ENCODE measurements around the gene ADK. TPM values are rescaled to one million over a fixed set of nuclear protein-coding genes. Genes with fewer than 3 reads are reported as not detected.
"Not testable (repeated sequence)": the region's sequence is repeated elsewhere in the genome, so short reads cannot be mapped to it uniquely, and the experiment has no call there.

Gene ADK
- total RNA-seq, 1 donor from 2014 or later: 28.5 TPM

GRCh38 chr10:74544106-74544505, 393.1 kb downstream of the ADK start:
- H3K36me3 Mint-ChIP-seq: no peaks in the 10 kb centered on the region
- H3K4me1 Mint-ChIP-seq (ENCODE audit: unreplicated experiment): no peaks in the 10 kb centered on the region
- no peaks in the 10 kb centered on the region for H3K27me3 Mint-ChIP-seq
- no peak for DNase-seq (ENCODE audit: extremely low spot score, unreplicated experiment)
- no peak overlapping the region for H3K27ac Mint-ChIP-seq
- no peak overlapping the region for H3K4me3 Mint-ChIP-seq
- TF ChIP-seq CTCF (conservative IDR thresholded peaks at IDR 0.05): no peak
- no peaks in the 10 kb centered on the region for H3K9me3 Mint-ChIP-seq

GRCh38 chr10:74548676-74549075, 397.7 kb downstream of the ADK start:
- Mint-ChIP-seq H3K27me3 (no peaks in the 10 kb centered on the region), H3K9me3 (no peaks in the 10 kb centered on the region), H3K4me3 (no peak overlapping the region), H3K4me1 (ENCODE audit: unreplicated experiment) (no peaks in the 10 kb centered on the region), H3K27ac (no peak overlapping the region), H3K36me3 (peaks cover 4% of the 10 kb centered on the region)
- TF ChIP-seq CTCF (conservative IDR thresholded peaks at IDR 0.05): no peak
- DNase-seq (ENCODE audit: extremely low spot score, unreplicated experiment): no peak

- Mint-ChIP-seq H3K4me3 (no peak overlapping the region), H3K9me3 (no peaks in the 10 kb centered on the region), H3K4me1 (ENCODE audit: unreplicated experiment) (no peaks in the 10 kb centered on the region), H3K36me3 (no peaks in the 10 kb centered on the region), H3K27ac (no peak overlapping the region), H3K27me3 (no peaks in the 10 kb centered on the region)
- no peak for DNase-seq (ENCODE audit: extremely low spot score, unreplicated experiment)
- TF ChIP-seq CTCF (conservative IDR thresholded peaks at IDR 0.05): no peak
Observed at GRCh38 chr10:74556072-74556705, 405.2 kb downstream of the ADK start.

- Mint-ChIP-seq H3K9me3 (no peaks in the 10 kb centered on the region), H3K27me3 (no peaks in the 10 kb centered on the region), H3K4me3 (no peak overlapping the region), H3K4me1 (ENCODE audit: unreplicated experiment) (no peaks in the 10 kb centered on the region), H3K27ac (no peak overlapping the region), H3K36me3 (no peaks in the 10 kb centered on the region)
- DNase-seq (ENCODE audit: extremely low spot score, unreplicated experiment): no peak
- no peak for TF ChIP-seq CTCF (conservative IDR thresholded peaks at IDR 0.05)
Observed at GRCh38 chr10:74557098-74557497, 406.1 kb downstream of the ADK start.

GRCh38 chr10:74558403-74558802, 407.4 kb downstream of the ADK start:
- H3K9me3 Mint-ChIP-seq: no peaks in the 10 kb centered on the region
- H3K27ac Mint-ChIP-seq: no peak overlapping the region
- no peak for TF ChIP-seq CTCF (conservative IDR thresholded peaks at IDR 0.05)
- no peaks in the 10 kb centered on the region for H3K27me3 Mint-ChIP-seq
- no peak overlapping the region for H3K4me3 Mint-ChIP-seq
- no peak for DNase-seq (ENCODE audit: extremely low spot score, unreplicated experiment)
- H3K36me3 Mint-ChIP-seq: no peaks in the 10 kb centered on the region
- H3K4me1 Mint-ChIP-seq (ENCODE audit: unreplicated experiment): no peaks in the 10 kb centered on the region

- no peaks in the 10 kb centered on the region for H3K36me3 Mint-ChIP-seq
- H3K27ac Mint-ChIP-seq: no peak overlapping the region
- DNase-seq (ENCODE audit: extremely low spot score, unreplicated experiment): no peak
Observed at GRCh38 chr10:74558897-74559296, 407.9 kb downstream of the ADK start.

GRCh38 chr10:74568896-74569295, 417.9 kb downstream of the ADK start:
- not testable (repeated sequence) for H3K36me3 Mint-ChIP-seq; H3K4me3 Mint-ChIP-seq; H3K4me1 Mint-ChIP-seq (ENCODE audit: unreplicated experiment); H3K9me3 Mint-ChIP-seq; DNase-seq (ENCODE audit: extremely low spot score, unreplicated experiment); H3K27me3 Mint-ChIP-seq; H3K27ac Mint-ChIP-seq

More at GRCh38 chr10:74558897-74559296, 407.9 kb downstream of the ADK start:
- H3K4me1 Mint-ChIP-seq (ENCODE audit: unreplicated experiment): no peaks in the 10 kb centered on the region
- H3K4me3 Mint-ChIP-seq: no peak overlapping the region
- no peaks in the 10 kb centered on the region for H3K27me3 Mint-ChIP-seq
- TF ChIP-seq CTCF (conservative IDR thresholded peaks at IDR 0.05): no peak
- no peaks in the 10 kb centered on the region for H3K9me3 Mint-ChIP-seq

GRCh38 chr10:74573497-74573896, 422.5 kb downstream of the ADK start:
- H3K9me3 Mint-ChIP-seq; H3K27ac Mint-ChIP-seq; DNase-seq (ENCODE audit: extremely low spot score, unreplicated experiment); H3K36me3 Mint-ChIP-seq; H3K27me3 Mint-ChIP-seq; H3K4me1 Mint-ChIP-seq (ENCODE audit: unreplicated experiment); H3K4me3 Mint-ChIP-seq: not testable (repeated sequence)
